HepG2 (cell line): Measurements from ENCODE around the gene MAFB. TPM values are rescaled to one million over a fixed set of nuclear protein-coding genes. Genes with fewer than 3 reads are reported as not detected.
A peak's percentile ranks its signal among the peaks of the same experiment; 100 is the strongest.

Source experiments
- ATAC-seq: fragments of 200-7000 bp; cut with Tn5 transposase; 3 replicates; pipeline ENCODE4 v1.9.1; 2020; ENCODE audit warnings: mild to moderate bottlenecking, moderate library complexity
- BruUV-seq: library from RNA; stranded (reverse); fragments of 400-500 nt; replicated peaks from 2 replicates; lab custom pipeline; 2021; lab: Mats Ljungman, UMichigan
- CTCF ChIA-PET: fragments of 300-600 bp; formaldehyde crosslinking; extraction: SDS; loops from one replicate; lab custom pipeline; 2021; ENCODE audit warnings: low total read pairs, inconsistent platforms, low intra/inter-chr PET ratio; lab: Yijun Ruan, JAX
- POLR2A ChIA-PET: fragments of 350-600 bp; sonication (Branson Sonifier 250); formaldehyde crosslinking; loops from one replicate; lab custom pipeline; 2020; ENCODE audit warnings: antibody characterized with exemption, inconsistent platforms; lab: Yijun Ruan, JAX
- DNase-seq: peaks from one replicate; pipeline ENCODE4 v3.0.0-alpha.2; 2015; ENCODE audit warnings: low spot score
- FAIRE-seq: peaks from 3 replicates; lab custom pipeline; 2011; peaks lifted over from hg19 to GRCh38; lab: Jason Lieb, UNC
- H2AFZ ChIP-seq: one replicate; pipeline ENCODE4 v1.6.1; 2011; ENCODE audit warnings: low read length, inconsistent platforms
- H3K27ac ChIP-seq: fragments of 300-600 bp; 3 replicates; pipeline ENCODE4 v1.8.0; 2011; ENCODE audit warnings: mixed run types, mild to moderate bottlenecking, mixed read lengths, low read length, inconsistent platforms; ENCODE audit not compliant: insufficient read depth; ENCODE audit errors: extremely low read length
- H3K27me3 ChIP-seq, 2 experiments: fragments of 200-600 bp in 1 of 2; 2 replicates in 1 of 2; 3 replicates in 1 of 2; pipeline versions ENCODE4 v1.6.0 to v1.8.0; 2011; ENCODE audit warnings: low read length in 2 of 2, mild to moderate bottlenecking in 2 of 2, moderate library complexity in 2 of 2, inconsistent platforms in 1 of 2; ENCODE audit not compliant: insufficient read depth in 2 of 2, control insufficient read depth in 1 of 2
- H3K36me3 ChIP-seq, 2 experiments: fragments of 200-600 bp in 1 of 2; replicated peaks in 1 of 2; 2 replicates in 1 of 2; 3 replicates in 1 of 2; pipeline versions ENCODE4 v1.5.1 to v1.8.0; 2011; ENCODE audit warnings: low read length in 2 of 2, inconsistent platforms in 1 of 2; ENCODE audit not compliant: insufficient read depth in 2 of 2, control insufficient read depth in 1 of 2
- H3K4me1 ChIP-seq: 2 replicates; pipeline ENCODE4 v1.5.1; 2012; ENCODE audit warnings: low read length, inconsistent platforms; ENCODE audit not compliant: insufficient read depth
- H3K4me2 ChIP-seq: 2 replicates; pipeline ENCODE4 v1.6.0; 2011; ENCODE audit warnings: low read depth, low read length, inconsistent platforms
- H3K4me3 ChIP-seq, 3 experiments: fragments of 200-600 bp in 1 of 3; sonication (generic), shearing (Covaris generic) in 1 of 3; replicated peaks in 1 of 3; 2 replicates each; pipeline ENCODE4 v1.5.1; 2011 to 2016; ENCODE audit warnings: low read length in 3 of 3, inconsistent platforms in 2 of 3, low read depth in 2 of 3, mild to moderate bottlenecking in 2 of 3, control low read depth in 1 of 3, mixed read lengths in 1 of 3; ENCODE audit not compliant: insufficient read depth in 1 of 3
- H3K79me2 ChIP-seq: one replicate; pipeline ENCODE4 v1.6.1; 2011; ENCODE audit warnings: low read length, inconsistent platforms; ENCODE audit not compliant: insufficient read depth
- H3K9ac ChIP-seq: 2 replicates; pipeline ENCODE4 v1.6.0; 2011; ENCODE audit warnings: mild to moderate bottlenecking, low read depth, low read length, inconsistent platforms; ENCODE audit not compliant: insufficient read depth
- H3K9me3 ChIP-seq: 2 replicates; pipeline ENCODE4 v1.5.1; 2012; ENCODE audit warnings: mild to moderate bottlenecking, low read length
- H4K20me1 ChIP-seq: 2 replicates; pipeline ENCODE4 v1.6.0; 2011; ENCODE audit warnings: inconsistent platforms, mild to moderate bottlenecking, low read length, moderate library complexity; ENCODE audit not compliant: insufficient read depth
- NR2F1 ChIP-seq, 2 experiments: fragments of 450-650 bp in 1 of 2; formaldehyde crosslinking in 1 of 2; IDR thresholded peaks; 2 replicates each; pipeline versions ENCODE4 v1.5.0 to v1.6.1; 2016 to 2020; ENCODE audit warnings: mild to moderate bottlenecking in 1 of 2, missing compliant biosample characterization in 1 of 2, missing genetic modification reagents in 1 of 2, moderate library complexity in 1 of 2
- PCBP2 ChIP-seq: fragments of 200-400 bp; formaldehyde crosslinking; optimal IDR thresholded peaks from 2 replicates; pipeline ENCODE3; 2018; ENCODE audit warnings: low read length, low read depth; ENCODE audit not compliant: poor library complexity, severe bottlenecking
- ZNF549 ChIP-seq: sonication (generic); formaldehyde crosslinking; IDR thresholded peaks from 2 replicates; pipeline ENCODE4 v1.5.0; 2020; ENCODE audit warnings: missing genetic modification reagents
- ZNF768 ChIP-seq: sonication (generic); formaldehyde crosslinking; IDR thresholded peaks from 2 replicates; pipeline ENCODE4 v1.4.0; 2020; ENCODE audit warnings: missing genetic modification reagents
- WGBS: methylation state at CpG from one replicate; pipeline ENCODE4 v1.1.6; 2017; ENCODE audit warnings: low lambda C conversion rate; 5-methylcytosine and 5-hydroxymethylcytosine counted together
- in situ Hi-C: cut with HindIII; loops from 2 replicates; pipeline ENCODE4 v1.10.0; 2017; ENCODE audit warnings: low pct_unique_long_range_greater_than_20kb; ENCODE audit not compliant: extremely low pct_ligation_motif_present
- intact Hi-C: fragments of 100-400 bp; cut with micrococcal nuclease; formaldehyde crosslinking; loops from one replicate; pipeline ENCODE4 v1.10.0; 2022; ENCODE audit not compliant: unreplicated experiment
- polyA plus RNA-seq, 8 experiments: library from polyadenylated mRNA; depleted of rRNA in 3 of 8; stranded (reverse) in 7 of 8; unstranded in 1 of 8; fragments of >200 nt; fragmentation: Illumina TruSeq in 4 of 8; extraction: Trizol in 4 of 8; gene quantifications; 2 replicates each; pipeline versions ENCODE4 v1.2.1 to v1.2.3, GENCODE V29; 2011 to 2016; ENCODE audit warnings: low read depth in 4 of 8, missing spikeins in 1 of 8, mixed read lengths in 1 of 8; ENCODE audit not compliant: insufficient read depth in 1 of 8
- total RNA-seq, 5 experiments: library from RNA; depleted of rRNA; stranded (reverse); fragments of >200 nt; fragmentation: Illumina TruSeq; extraction: Trizol; gene quantifications; 2 replicates each; pipeline ENCODE4 v1.2.3, GENCODE V29; 2016; ENCODE audit warnings: low read depth in 1 of 5

The MAFB gene
- total and polyA plus RNA-seq, 2 of the 13 experiments (the other 11 are each of a cell fraction or from before 2014, with no cell fraction given), result 0.08 to 0.11 TPM

DNA sequence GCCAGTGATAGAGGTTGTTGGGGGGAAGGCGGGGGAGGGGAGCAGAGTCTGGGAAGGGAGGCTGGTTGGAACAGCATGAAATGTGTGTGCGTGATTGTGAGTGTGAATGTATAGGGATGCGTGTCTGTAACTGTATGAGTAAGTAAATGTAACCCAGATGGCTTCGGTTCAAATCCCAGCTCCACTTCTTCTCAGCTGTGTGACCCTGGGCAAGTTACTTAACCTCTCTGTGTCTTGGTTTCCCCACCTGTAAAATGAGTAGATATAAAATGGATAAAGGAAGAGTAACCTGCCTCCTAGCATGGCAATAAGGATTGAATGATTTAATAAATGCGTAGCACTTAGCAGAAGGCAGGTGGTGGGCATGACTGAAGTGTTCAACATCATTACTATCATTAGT, 24.1 kb downstream of the MAFB start:
- H3K79me2 ChIP-seq, result no peaks in the 10 kb centered on the region
- H3K4me1 ChIP-seq, result peaks cover 40% of the 10 kb centered on the region
- ChIA-PET POLR2A (no interaction called here), CTCF (no interaction called here)
- no peaks in the 10 kb centered on the region for H3K36me3 ChIP-seq
- in situ Hi-C loops (no loop called here), intact Hi-C loops (no loop called here)
- no peak for FAIRE-seq
- no peak overlapping the region for H3K9ac ChIP-seq
- no peak overlapping the region for H3K4me3 ChIP-seq
- H4K20me1 ChIP-seq, result no peaks in the 10 kb centered on the region
- no TSS peak for BruUV-seq
- no peaks in the 10 kb centered on the region for H3K27me3 ChIP-seq
- H3K4me2 ChIP-seq, result no peak overlapping the region
- no peak for DNase-seq
- no peak for ATAC-seq
- no peak overlapping the region for H2AFZ ChIP-seq
- 60% methylated on average over 5 of the region's 5 CpGs for WGBS
- TF ChIP-seq NR2F1 (CRISPR knock-in tag; IDR thresholded peaks at IDR 0.05) (no peak), ZNF768 (CRISPR knock-in tag) (peak; percentile 63; the same call in 1 of the 2 replicates)
- no peak overlapping the region for H3K27ac ChIP-seq
- H3K9me3 ChIP-seq, result no peaks in the 10 kb centered on the region

GRCh38 chr20:40663991-40664880, 24.8 kb downstream of the MAFB start:
- Histone ChIP-seq H3K36me3 (no peaks in the 10 kb centered on the region), H3K4me1 (peaks cover 33% of the 10 kb centered on the region), H3K9ac (no peak overlapping the region)
- CTCF ChIA-PET, result no interaction called here
- no TSS peak for BruUV-seq
- TF ChIP-seq ZNF549 (no peak), PCBP2 (peak; percentile 60)
- TF ChIP-seq, all 625 proteins: peak for 1
- Histone ChIP-seq H3K27me3 (no peaks in the 10 kb centered on the region), H4K20me1 (no peaks in the 10 kb centered on the region), H3K27ac (no peak overlapping the region), H3K79me2 (no peaks in the 10 kb centered on the region), H3K4me2 (no peak overlapping the region), H3K9me3 (no peaks in the 10 kb centered on the region), H3K4me3 (no peak overlapping the region), H2AFZ (no peak overlapping the region)
- no peak for FAIRE-seq
- no peak for ATAC-seq
- intact Hi-C loops (no loop called here), in situ Hi-C loops (no loop called here)
- DNase-seq, result no peak
- POLR2A ChIA-PET, result no interaction called here
- whole genome bisulfite sequencing, result 59% methylated on average over 14 of the region's 14 CpGs
